GM19035 (cell line): ENCODE data around the gene FNIP2.
"Not testable (repeated sequence)": the region's sequence is repeated elsewhere in the genome, so short reads cannot be mapped to it uniquely, and the experiment has no call there.

Experiments
- ATAC-seq: cut with Tn5 transposase; IDR thresholded peaks from one replicate; pipeline ENCODE4 v1.9.1; 2021; ENCODE audit not compliant: unreplicated experiment

Gene FNIP2

GRCh38 chr4:158948071-158948470, 179.2 kb downstream of the FNIP2 start:
- ATAC-seq: no peak

DNA sequence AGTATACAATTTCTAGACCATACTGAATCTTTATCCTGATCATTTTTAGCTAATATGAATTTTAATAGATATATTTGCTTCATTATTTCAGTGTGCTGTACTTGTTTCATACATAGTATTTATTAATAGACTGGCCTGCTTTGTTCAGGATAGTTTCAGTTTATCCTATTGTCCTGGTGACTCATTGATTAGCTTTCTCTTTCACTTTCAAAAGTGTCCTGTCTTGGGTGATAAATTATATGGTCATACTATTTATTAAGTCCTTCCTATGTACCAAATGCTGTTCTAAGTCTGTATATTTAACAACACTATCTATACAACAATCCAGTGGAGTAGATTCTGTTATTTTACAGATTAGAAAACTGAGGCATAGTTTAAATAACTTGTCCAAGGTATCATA, 180.3 kb downstream of the FNIP2 start:
- no peak for ATAC-seq

DNA sequence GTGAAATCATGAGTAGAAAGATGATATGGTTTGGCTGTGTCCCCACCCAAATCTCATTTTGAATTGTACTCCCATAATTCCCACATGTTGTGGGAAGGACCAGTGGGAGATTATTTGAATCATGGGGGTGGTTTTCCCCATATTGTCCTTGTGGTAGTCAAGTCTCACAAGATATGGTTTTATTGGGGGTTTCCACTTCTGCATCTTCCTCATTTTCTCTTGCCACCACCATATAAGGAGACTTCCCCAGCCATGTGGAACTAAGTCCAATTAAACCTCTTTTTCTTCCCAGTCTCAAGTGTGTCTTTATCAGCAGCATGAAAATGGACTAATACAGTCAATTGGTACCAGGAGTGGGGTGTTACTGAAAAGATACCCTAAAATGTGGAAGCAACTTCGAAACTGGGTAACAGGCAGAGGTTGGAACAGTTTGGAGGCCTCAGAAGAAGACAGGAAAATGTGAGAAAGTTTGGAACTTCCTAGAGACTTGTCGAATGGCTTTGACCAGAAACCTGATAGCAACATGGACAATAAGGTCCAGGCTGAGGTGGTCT, 183.5 kb downstream of the FNIP2 start:
- not testable (repeated sequence) for ATAC-seq

- not testable (repeated sequence) for ATAC-seq
Observed at GRCh38 chr4:158956345-158956744, 187.5 kb downstream of the FNIP2 start.

GRCh38 chr4:158956918-158957317, 188.1 kb downstream of the FNIP2 start:
- ATAC-seq: not testable (repeated sequence)
